PFSK-1 (cell line): ENCODE results near the gene RBMX.

Experiments used
- POLR2AphosphoS5 ChIP-seq: IDR thresholded peaks from 2 replicates; pipeline ENCODE4 v1.6.1; 2012; ENCODE audit warnings: low read depth, mild to moderate bottlenecking, control low read depth, low read length, moderate library complexity
- SIN3A ChIP-seq: IDR thresholded peaks from 2 replicates; pipeline ENCODE4 v1.6.1; 2012; ENCODE audit warnings: mild to moderate bottlenecking, low read length, moderate library complexity, borderline replicate concordance; ENCODE audit not compliant: insufficient read depth

GRCh38 chrX:136858007-136858756 is 22.3 kb downstream of the RBMX start:
- TF ChIP-seq SIN3A (no peak), POLR2AphosphoS5 (no peak)
